Skin epidermis (tissue), 12 donors: ENCODE results near the gene EED.

ENCODE experiments used
- H3K27ac ChIP-seq, 21 experiments: fragments of 200-600 bp; sonication (generic) in 11 of 21; one replicate each; pipeline ENCODE4 v1.5.0; 2020; ENCODE audit warnings: mild to moderate bottlenecking in 3 of 21, inconsistent platforms in 2 of 21, moderate library complexity in 2 of 21
- H3K4me3 ChIP-seq, 7 experiments: fragments of 200-600 bp; sonication (generic) in 2 of 7; one replicate each; pipeline ENCODE4 v1.5.0; 2020; ENCODE audit warnings: inconsistent platforms in 2 of 7, mild to moderate bottlenecking in 2 of 7, moderate library complexity in 1 of 7

The EED gene

GRCh38 chr11:86245369-86246292 is 1.1 kb downstream of the EED start:
- Histone ChIP-seq H3K4me3 (peak overlapping the region; percentile 67 to 75 (median 72)), H3K27ac (peak overlapping the region; percentile 28 to 99 (median 97))

- H3K27ac ChIP-seq: peak overlapping the region in 10 of 21 experiments; percentile 90 to 98 (median 97)
- peak overlapping the region; percentile 67 to 75 (median 72) for H3K4me3 ChIP-seq
Measured at GRCh38 chr11:86246293-86246675, 1.7 kb downstream of the EED start.

DNA sequence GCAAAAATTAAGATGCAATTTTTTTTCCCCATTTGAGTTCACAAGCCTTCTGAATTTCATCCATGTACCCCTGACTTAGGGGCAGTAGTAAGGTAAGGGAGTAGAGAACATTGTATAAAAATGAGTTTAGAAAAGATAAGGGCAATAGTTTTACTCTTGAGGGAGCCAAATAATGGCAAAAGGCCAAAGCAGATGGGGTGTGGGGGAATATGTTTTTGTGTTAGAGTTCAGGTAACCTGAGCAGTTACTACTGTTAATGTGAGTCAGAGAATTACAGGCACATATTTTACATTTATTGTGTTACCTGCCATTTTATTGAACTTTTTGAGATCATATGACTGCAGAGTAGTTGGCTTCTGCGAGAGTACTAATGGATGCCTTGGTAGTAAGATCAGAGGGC is 3.1 kb downstream of the EED start:
- Histone ChIP-seq H3K4me3 (no peak overlapping the region), H3K27ac (peak overlapping the region in 1 of 21 experiments; percentile 27)

GRCh38 chr11:86248609-86249008 is 4.1 kb downstream of the EED start:
- H3K27ac ChIP-seq: peak overlapping the region in 1 of 21 experiments; percentile 27
- no peak overlapping the region for H3K4me3 ChIP-seq

DNA sequence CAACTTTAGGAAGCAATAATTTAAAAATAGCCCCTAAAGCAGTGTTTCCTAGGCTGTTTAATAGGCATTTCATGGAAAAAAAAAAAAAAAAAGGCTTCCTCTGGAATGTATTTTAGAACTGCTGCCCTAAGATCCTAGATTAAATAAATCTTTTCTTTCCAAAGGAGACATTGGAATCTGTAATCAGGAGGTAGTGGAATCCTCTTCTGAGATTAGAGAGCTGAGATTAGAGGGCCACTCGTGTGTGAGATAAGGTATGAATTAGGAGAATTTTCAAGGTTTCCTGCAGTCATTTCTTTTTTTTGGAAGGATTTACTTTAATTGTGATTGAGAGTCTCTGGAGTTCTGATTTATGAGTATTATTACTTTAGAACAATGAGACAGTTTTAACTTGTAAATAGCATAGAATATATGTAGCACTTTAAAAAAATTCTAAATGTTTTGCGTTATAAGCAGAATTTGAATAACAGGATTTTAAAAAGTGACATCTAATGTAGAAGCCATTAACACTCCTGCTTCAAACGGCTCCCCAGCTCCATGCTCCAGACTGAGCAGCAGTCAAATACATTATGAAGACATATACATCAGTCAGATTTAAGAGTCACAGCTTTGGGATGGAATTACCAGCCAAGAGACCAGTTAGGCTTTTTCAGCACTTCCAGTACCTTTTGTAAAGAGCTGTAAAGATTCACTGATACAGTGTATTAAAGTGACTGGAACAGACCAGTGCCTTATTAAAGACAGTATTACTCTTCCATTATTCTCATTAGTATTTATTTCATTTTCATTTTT is 5.0 kb downstream of the EED start:
- Histone ChIP-seq H3K4me3 (no peak overlapping the region), H3K27ac (peak overlapping the region in 3 of 21 experiments; percentile 11 to 39 (median 27))

- Histone ChIP-seq H3K27ac (peak overlapping the region in 5 of 21 experiments; percentile 20 to 42 (median 34)), H3K4me3 (no peak overlapping the region)
Measured at GRCh38 chr11:86251345-86251744, 6.8 kb downstream of the EED start.

DNA sequence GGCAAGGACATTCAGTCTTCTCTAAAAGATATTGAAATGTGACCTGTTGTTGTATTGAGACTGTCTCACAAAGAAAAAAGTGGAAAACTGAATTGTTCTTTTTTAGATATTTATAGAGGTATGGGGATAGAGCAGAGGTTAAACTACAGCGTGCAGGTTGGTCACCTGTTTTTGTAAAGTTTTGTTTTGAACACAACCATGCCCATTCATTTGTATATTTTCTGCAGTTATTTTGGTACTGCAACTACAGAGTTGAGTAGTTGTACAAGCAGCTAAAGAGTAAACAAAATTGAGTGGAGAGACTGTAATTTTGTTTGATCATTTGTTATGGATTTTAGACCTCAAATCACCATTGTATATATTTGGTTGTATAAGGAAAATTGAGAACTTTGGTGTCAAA is 11.3 kb downstream of the EED start:
- no peak overlapping the region for H3K4me3 ChIP-seq
- no peak overlapping the region for H3K27ac ChIP-seq

DNA sequence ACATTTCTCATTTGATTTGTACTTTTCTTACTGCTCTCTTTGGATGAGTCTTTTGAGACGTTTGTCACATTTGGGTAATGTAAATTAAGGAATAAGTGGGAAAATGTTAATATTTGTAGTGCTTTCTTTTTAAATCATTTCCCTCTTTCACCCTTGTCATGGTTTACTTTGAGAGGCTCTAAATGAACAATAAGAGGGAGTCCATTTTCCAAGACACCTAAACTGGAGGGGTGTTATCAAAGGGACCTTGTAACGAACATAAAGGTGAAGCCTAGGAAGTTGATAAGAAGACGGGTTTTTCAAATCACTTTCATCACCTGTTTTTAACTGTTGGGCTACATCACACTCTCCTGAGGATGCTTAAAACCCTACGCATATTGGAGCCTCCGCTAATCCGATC is 12.1 kb downstream of the EED start:
- Histone ChIP-seq H3K4me3 (no peak overlapping the region), H3K27ac (no peak overlapping the region)

- H3K4me3 ChIP-seq: no peak overlapping the region
- no peak overlapping the region for H3K27ac ChIP-seq
Measured at GRCh38 chr11:86257446-86257845, 12.9 kb downstream of the EED start.

GRCh38 chr11:86259730-86260129 is 15.2 kb downstream of the EED start:
- no peak overlapping the region for H3K27ac ChIP-seq
- H3K4me3 ChIP-seq: no peak overlapping the region

- Histone ChIP-seq H3K27ac (no peak overlapping the region), H3K4me3 (no peak overlapping the region)
Measured at GRCh38 chr11:86261328-86261727, 16.8 kb downstream of the EED start.

DNA sequence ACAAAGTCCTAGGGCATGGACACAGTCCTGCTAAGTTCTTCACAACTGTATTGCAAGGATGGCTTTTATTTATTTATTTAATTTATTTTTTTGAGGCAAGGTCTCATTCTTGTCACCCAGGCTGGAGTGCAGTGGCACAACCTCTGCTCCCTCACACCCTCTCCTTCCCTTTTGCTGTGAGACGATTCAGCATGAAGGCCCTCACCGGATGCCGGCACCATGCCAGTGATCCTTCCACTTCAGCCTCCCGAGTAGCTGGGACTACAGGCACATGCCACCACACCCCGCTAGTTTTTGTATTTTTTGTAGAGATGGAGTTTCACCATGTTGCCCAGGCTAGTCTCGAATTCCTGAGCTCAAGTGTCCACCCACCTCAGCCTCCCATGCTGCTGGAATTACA is 17.8 kb downstream of the EED start:
- no peak overlapping the region for H3K27ac ChIP-seq
- no peak overlapping the region for H3K4me3 ChIP-seq

GRCh38 chr11:86264649-86265048 is 20.1 kb downstream of the EED start:
- H3K27ac ChIP-seq: no peak overlapping the region
- H3K4me3 ChIP-seq: no peak overlapping the region

DNA sequence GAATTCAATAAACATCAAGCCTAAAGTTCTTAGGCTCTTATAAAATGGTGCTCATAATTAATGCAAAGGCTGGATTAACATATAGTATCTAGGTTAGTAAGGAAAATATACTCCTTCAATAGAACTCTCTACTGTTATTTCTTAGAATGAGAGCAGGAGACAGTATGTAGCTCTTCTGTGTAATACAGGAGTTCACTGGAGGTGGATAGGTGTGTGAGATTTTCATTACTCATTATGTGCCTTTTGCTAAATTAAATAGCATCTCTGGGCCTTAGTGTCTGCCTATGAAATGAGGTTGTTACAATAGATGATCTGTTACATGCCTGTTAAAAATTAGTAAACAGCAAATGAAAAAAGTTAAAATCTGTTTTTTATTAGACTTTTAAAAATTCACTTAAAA is 20.6 kb downstream of the EED start:
- H3K27ac ChIP-seq: no peak overlapping the region
- H3K4me3 ChIP-seq: no peak overlapping the region

- Histone ChIP-seq H3K4me3 (no peak overlapping the region), H3K27ac (no peak overlapping the region)
Measured at GRCh38 chr11:86269645-86270044, 25.1 kb downstream of the EED start.

DNA sequence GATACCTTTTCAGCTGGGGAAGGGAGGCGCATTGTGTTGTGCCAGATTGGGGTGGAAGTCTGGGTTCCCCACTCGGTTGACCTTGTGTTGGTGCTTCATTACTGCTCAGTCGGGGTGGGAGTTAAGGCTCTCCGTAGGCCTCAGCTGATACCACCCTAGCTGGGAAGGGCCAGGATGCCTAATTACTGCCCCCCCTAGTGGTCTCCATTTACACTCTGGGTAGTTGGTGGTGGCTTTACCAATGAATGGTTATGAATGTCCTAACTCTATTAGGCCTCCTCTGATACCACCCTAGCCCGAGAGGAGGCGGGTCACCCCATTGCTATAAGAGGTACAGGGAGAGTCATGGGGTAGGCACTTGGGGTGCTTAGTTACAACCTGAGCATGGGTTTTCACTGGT is 29.9 kb downstream of the EED start:
- Histone ChIP-seq H3K27ac (no peak overlapping the region), H3K4me3 (no peak overlapping the region)

DNA sequence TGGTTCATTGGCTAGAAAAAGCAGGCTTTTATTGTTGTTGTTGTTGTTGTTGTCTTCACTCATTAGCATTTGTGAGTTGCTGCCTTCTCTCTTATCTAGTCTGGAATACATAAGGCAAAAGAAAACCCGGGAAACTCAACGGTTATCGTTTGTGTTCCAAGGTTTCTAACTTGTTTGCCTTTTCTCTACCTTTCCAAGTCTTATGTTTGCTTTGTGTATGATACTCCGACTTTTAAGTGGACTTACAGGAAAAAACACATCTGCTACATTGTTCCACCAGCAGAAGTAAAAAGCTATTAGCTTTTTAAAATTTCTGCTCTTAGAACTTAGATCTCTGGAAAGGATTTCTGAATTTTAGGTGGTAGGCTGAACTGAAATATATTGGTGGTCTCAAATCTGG is 30.4 kb downstream of the EED start:
- no peak overlapping the region for H3K4me3 ChIP-seq
- no peak overlapping the region for H3K27ac ChIP-seq

- H3K27ac ChIP-seq: no peak overlapping the region
- no peak overlapping the region for H3K4me3 ChIP-seq
Measured at GRCh38 chr11:86275493-86276370, 31.2 kb downstream of the EED start.

- H3K27ac ChIP-seq: no peak overlapping the region
- H3K4me3 ChIP-seq: no peak overlapping the region
Measured at GRCh38 chr11:86277741-86278140, 33.2 kb downstream of the EED start.

GRCh38 chr11:86278226-86278625 is 33.7 kb downstream of the EED start:
- no peak overlapping the region for H3K27ac ChIP-seq
- H3K4me3 ChIP-seq: no peak overlapping the region
